Activated CD8-positive, alpha-beta T cell treated with anti-CD3 and anti-CD28 coated beads, Interleukin-2, amount 10 ng/mL, durations not matched to agents 7 days and 5 days (primary cell): Measurements from ENCODE around the gene RBKS. TPM values are rescaled to one million over a fixed set of nuclear protein-coding genes. Genes with fewer than 3 reads are reported as not detected.
"Not testable (repeated sequence)": the region's sequence is repeated elsewhere in the genome, so short reads cannot be mapped to it uniquely, and the experiment has no call there.

Experiments used
- ATAC-seq: fragments of 150-1000 bp; cut with Tn5 transposase; one replicate; pipeline ENCODE4 v1.10.0; 2021; ENCODE audit warnings: moderate library complexity
- CTCF ChIA-PET: fragments of 350-600 bp; sonication (Branson Sonifier 250); formaldehyde crosslinking; loops from one replicate; lab custom pipeline; 2021; ENCODE audit warnings: antibody characterized with exemption; lab: Charles Lee
- POLR2A ChIA-PET: fragments of 350-600 bp; sonication (Branson Sonifier 250); formaldehyde crosslinking; loops from one replicate; lab custom pipeline; 2021; ENCODE audit warnings: antibody characterized with exemption; lab: Charles Lee
- DNase-seq: peaks from one replicate; pipeline ENCODE4 v3.0.0-alpha.2; 2020
- H3K27ac Mint-ChIP-seq: one replicate; pipeline ENCODE4 v1.8.0; 2021; ENCODE audit warnings: mild to moderate bottlenecking, mixed read lengths
- H3K27me3 Mint-ChIP-seq: one replicate; pipeline ENCODE4 v1.8.0; 2021; ENCODE audit warnings: low read depth, mixed read lengths
- H3K36me3 Mint-ChIP-seq: one replicate; pipeline ENCODE4 v1.8.0; 2021; ENCODE audit warnings: low read depth, mixed read lengths
- H3K4me1 Mint-ChIP-seq: one replicate; pipeline ENCODE4 v1.8.0; 2021; ENCODE audit warnings: low read depth, mixed read lengths
- H3K4me3 Mint-ChIP-seq: one replicate; pipeline ENCODE4 v1.8.0; 2021; ENCODE audit warnings: mild to moderate bottlenecking, mixed read lengths
- H3K9me3 Mint-ChIP-seq: one replicate; pipeline ENCODE4 v1.8.0; 2022; ENCODE audit warnings: mixed read lengths; ENCODE audit not compliant: insufficient read depth
- total RNA-seq, 2 experiments: library from RNA; stranded (reverse); gene quantifications; one replicate each; pipeline ENCODE4 v1.2.3, GENCODE V29; 2021

Gene RBKS
- total RNA-seq, 2 experiments from 2014 or later = 1.5 to 1.6 TPM

DNA sequence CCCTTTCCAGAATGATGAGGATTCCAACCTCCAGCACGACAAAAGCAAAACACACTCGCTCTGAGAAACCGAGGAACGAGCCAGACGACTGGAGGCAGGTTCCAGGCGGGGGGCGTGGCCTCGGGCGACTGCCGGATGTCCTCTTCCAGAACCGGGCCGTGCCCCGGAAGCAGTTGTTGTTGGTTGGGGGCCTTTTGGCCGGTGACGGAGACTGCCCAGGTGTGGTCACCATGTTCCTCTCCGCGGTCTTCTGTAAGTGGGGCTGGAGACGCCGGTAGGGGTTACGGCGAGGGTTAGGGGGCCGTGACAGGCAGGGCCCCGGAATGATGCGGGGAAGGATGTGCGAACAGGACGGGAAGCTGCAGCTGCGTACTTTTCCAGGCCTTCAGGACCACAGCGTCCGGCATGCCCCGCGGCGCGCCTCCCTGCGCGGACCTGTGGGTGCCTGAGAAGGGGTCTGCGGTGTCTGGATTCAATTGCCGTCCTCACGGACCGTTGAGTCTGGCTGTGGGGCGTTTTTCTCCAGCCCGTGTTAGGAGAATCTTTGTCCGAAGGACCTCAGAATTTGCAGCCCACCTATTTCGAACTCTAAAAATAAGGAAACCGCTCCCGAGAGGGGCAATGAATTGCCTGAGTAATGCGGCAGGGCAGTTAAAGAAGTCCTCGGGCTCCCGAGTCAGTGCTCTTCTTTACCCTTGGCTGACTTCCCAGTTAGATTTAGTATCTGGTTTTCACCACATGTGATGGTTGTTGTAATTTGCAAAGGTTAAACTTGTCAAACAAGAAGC is 118.4 kb downstream of the RBKS start, which contains the start of gene MRPL33:
MRPL33 (plus strand) TSS at position 172 of the 788 bp plus-strand sequence; CDS start at position 231, 59 bp downstream.
- Mint-ChIP-seq H3K4me1 (peaks cover 28% of the 10 kb centered on the region), H3K27me3 (peaks cover 6% of the 10 kb centered on the region), H3K27ac (peak within 1 kb of the TSS; percentile 98), H3K9me3 (no peaks in the 10 kb centered on the region), H3K4me3 (peak within 1 kb of the TSS; percentile 99), H3K36me3 (peaks cover 31% of the 10 kb centered on the region)
- ChIA-PET CTCF (interaction anchor here (0.6 to 1.7 kb wide), 5 partner anchors 33 to 297 kb away, joined by 3 to 6 read pairs (median 3); no protein-coding TSS in a partner anchor), POLR2A (interaction anchor here (1.0 kb wide), 1 partner anchor 108 kb away, joined by 5 read pairs; the partner anchor contains the start of genes SLC4A1AP and SUPT7L)
- DNase-seq (peak; percentile 93), ATAC-seq (peak; percentile 96)

DNA sequence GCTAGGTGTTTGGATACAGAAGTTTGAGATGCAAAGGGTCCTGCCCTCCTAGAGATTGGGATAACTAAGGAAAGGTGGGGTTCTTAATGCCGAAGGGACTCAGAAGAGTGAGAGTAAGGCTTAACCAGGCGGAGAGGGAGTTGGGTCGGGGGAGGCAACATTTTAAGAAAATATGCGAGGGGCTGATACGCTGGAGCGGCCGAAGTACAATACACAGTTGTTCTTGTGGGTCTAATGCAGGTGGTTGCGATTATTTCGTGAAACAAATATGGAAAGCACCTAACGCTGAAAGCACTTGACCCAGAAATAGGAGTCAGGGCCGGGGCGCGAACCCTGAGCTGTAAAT is 119.0 kb downstream of the RBKS start:
- H3K4me1 Mint-ChIP-seq = peaks cover 29% of the 10 kb centered on the region
- no peaks in the 10 kb centered on the region for H3K9me3 Mint-ChIP-seq
- H3K27me3 Mint-ChIP-seq = peaks cover 6% of the 10 kb centered on the region
- H3K36me3 Mint-ChIP-seq = peaks cover 25% of the 10 kb centered on the region
- H3K4me3 Mint-ChIP-seq = peak overlapping the region; percentile 99
- peak overlapping the region; percentile 98 for H3K27ac Mint-ChIP-seq
- CTCF ChIA-PET = no interaction called here
- no peak for ATAC-seq
- POLR2A ChIA-PET = interaction anchor here (1.0 kb wide), 1 partner anchor 107 kb away, joined by 5 read pairs; the partner anchor contains the start of genes SLC4A1AP and SUPT7L
- no peak for DNase-seq

DNA sequence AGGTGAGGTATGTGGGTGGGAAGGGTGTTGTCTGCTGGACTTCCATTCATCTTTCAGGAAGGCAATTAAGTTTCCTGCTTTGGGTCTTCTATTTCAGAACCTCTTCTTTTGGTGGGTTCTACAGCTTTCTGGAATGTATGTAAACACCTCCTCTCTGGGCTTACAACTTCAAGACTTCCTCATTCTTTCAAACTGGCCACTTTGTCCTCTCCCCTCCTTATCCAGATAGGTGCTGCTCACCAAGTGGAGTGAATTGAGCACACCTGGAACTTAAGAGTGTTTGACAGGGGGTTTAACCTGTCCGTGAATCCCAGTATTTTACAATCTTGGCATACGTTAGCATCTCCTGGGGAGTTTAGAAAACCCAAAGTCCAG is 123.9 kb downstream of the RBKS start:
- ChIA-PET POLR2A (no interaction called here), CTCF (no interaction called here)
- peak overlapping the region; percentile 49 for H3K4me3 Mint-ChIP-seq
- H3K9me3 Mint-ChIP-seq = no peaks in the 10 kb centered on the region
- H3K36me3 Mint-ChIP-seq = no peaks in the 10 kb centered on the region
- peaks cover 9% of the 10 kb centered on the region for H3K27me3 Mint-ChIP-seq
- peaks cover 15% of the 10 kb centered on the region for H3K4me1 Mint-ChIP-seq
- peak overlapping the region; percentile 52 for H3K27ac Mint-ChIP-seq
- ATAC-seq (no peak), DNase-seq (no peak)

DNA sequence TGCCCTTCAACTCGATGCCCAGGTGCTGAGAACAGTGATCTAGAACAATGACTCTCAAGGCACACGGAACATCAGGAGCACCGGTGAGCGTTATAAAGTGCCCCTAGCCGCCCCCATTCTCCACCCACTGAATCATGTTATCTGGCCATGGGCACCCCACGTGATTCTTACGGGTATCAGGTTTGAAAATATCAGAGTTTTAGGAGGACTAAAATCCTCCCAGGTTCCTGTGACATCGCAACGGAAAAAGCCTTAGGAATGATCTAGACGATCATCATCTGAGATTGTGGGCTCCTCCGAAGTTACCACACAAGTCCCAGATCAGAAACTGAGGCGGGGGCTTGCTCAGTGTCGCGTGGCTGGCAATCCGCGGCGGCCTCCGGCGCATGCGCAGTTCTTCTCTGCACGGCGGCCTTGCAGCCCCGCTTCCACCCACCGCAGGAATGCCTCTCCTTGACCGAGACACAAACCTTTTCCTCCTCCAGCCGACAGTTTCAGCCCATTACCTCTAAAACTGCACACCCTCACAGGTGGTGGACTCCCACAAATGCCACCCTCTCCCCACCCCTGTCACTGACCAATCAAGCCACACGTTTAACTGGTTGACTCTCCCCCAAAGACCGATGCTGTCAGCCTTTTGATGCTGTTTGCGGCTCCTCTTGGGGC is 124.4 kb downstream of the RBKS start:
- DNase-seq (peak; percentile 41), ATAC-seq (peak; percentile 33)
- ChIA-PET CTCF (interaction anchor here (0.7 to 2.3 kb wide), 2 partner anchors 11 to 42 kb away, joined by 3 to 5 read pairs; no protein-coding TSS in a partner anchor), POLR2A (no interaction called here)
- H3K9me3 Mint-ChIP-seq = no peaks in the 10 kb centered on the region
- peaks cover 13% of the 10 kb centered on the region for H3K4me1 Mint-ChIP-seq
- H3K27me3 Mint-ChIP-seq = peaks cover 9% of the 10 kb centered on the region
- H3K4me3 Mint-ChIP-seq = peak overlapping the region; percentile 49
- peak overlapping the region; percentile 52 for H3K27ac Mint-ChIP-seq
- H3K36me3 Mint-ChIP-seq = no peaks in the 10 kb centered on the region

DNA sequence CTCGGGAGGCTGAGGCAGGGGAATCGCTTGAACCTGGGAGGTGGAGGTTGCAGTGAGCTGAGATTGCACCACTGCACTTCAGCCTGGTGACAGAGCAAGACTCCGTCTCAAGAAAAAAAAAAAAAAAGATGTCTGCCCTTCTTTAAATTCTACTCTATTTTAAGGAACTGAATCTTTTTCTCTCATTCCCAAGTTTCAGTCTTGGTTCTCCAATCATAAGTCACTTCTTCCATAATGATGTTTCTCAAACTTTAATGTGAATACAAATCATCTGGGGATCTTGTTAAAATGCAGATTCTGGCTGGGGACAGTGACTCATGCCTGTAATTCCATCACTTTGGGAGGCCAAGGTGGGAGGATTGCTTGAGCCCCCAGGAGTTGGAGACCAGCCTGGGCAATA is 125.7 kb downstream of the RBKS start:
- not testable (repeated sequence) for H3K36me3 Mint-ChIP-seq, H3K27me3 Mint-ChIP-seq, DNase-seq, H3K27ac Mint-ChIP-seq, H3K4me3 Mint-ChIP-seq, H3K9me3 Mint-ChIP-seq, ATAC-seq
- ChIA-PET POLR2A (interaction anchor here (0.6 kb wide), 1 partner anchor 841 kb away, joined by 4 read pairs; no protein-coding TSS in a partner anchor), CTCF (interaction anchor here (0.7 to 2.3 kb wide), 2 partner anchors 10 to 21 kb away, joined by 3 to 5 read pairs; no protein-coding TSS in a partner anchor)
- peaks cover 12% of the 10 kb centered on the region for H3K4me1 Mint-ChIP-seq

DNA sequence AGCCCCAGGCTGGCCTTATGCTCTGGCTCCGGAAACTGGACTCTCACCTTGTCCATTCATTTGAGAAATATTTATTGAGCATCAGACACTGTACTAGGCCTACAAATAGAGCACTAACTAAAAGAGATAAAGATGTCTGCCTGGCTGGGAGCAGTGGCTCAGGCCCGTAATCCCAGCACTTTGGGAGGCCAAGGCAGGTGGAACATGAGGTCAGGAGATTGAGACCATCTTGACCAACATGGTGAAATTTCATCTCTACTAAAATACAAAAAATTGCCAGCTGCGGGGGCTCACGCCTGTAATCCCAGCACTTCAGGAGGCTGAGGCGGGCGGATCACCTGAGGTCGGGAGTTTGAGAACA is 126.3 kb downstream of the RBKS start:
- CTCF ChIA-PET = interaction anchor here (2.3 kb wide), 1 partner anchor 9 kb away, joined by 5 read pairs; no protein-coding TSS in a partner anchor
- H3K4me1 Mint-ChIP-seq = peaks cover 12% of the 10 kb centered on the region

DNA sequence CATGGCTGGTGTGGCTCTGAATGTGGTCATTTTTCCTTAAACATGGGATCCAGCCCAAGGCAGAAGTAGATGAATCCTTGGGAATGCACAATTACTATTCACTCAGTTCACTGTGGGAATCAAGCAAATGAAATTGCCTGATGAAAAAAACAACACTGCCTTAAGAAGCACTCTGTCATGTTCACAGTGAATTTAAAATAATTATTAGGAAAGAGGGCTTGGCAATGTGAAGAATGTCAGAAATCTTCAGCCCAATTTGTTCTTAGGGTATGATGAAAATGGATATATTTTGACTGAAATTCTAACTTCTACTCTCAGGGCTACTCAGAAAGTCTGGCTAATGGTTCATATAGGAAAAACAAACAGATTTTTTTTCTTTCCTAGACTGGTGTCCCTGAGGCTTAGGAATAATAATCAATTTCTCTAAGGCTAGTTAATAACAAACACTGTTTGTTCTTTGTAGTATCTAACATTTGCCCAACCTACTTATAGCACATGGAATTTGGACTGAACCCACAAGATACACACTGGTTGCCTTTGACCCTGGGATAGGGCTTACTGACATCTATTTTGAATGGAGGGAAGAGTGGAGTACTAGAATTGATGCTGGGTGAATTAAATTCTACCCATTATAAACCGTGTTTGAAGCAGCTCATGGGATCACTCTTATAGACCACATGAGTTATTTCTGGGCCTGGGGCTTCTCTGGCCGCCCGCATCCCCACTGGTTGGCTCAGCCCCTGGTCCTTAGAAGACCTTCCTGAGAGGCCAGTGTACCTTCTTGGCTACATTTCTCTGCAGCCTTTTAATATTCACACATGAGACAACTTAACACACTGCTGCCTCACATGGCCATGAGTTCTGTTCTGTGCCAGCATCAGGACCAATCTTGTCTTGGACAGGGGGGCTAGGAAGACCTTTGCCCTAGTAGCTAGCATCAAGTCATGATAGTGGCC is 127.0 kb downstream of the RBKS start:
- CTCF ChIA-PET = interaction anchor here (2.3 kb wide), 1 partner anchor 9 kb away, joined by 5 read pairs; no protein-coding TSS in a partner anchor
- DNase-seq = no peak
- Mint-ChIP-seq H3K36me3 (no peaks in the 10 kb centered on the region), H3K9me3 (no peaks in the 10 kb centered on the region), H3K4me1 (peaks cover 12% of the 10 kb centered on the region), H3K27me3 (peaks cover 9% of the 10 kb centered on the region), H3K4me3 (no peak overlapping the region), H3K27ac (no peak overlapping the region)
- POLR2A ChIA-PET = interaction anchor here (0.6 kb wide), 1 partner anchor 348 kb away, joined by 3 read pairs; no protein-coding TSS in a partner anchor
- ATAC-seq = no peak

More for the DNA sequence above, 126.3 kb downstream of the RBKS start:
- no peaks in the 10 kb centered on the region for H3K9me3 Mint-ChIP-seq
- peaks cover 9% of the 10 kb centered on the region for H3K27me3 Mint-ChIP-seq
- ATAC-seq = no peak
- DNase-seq = no peak
- no peaks in the 10 kb centered on the region for H3K36me3 Mint-ChIP-seq
- no peak overlapping the region for H3K27ac Mint-ChIP-seq
- H3K4me3 Mint-ChIP-seq = no peak overlapping the region
- POLR2A ChIA-PET = interaction anchor here (0.6 kb wide), 2 partner anchors 348 to 840 kb away, joined by 3 to 4 read pairs; no protein-coding TSS in a partner anchor

DNA sequence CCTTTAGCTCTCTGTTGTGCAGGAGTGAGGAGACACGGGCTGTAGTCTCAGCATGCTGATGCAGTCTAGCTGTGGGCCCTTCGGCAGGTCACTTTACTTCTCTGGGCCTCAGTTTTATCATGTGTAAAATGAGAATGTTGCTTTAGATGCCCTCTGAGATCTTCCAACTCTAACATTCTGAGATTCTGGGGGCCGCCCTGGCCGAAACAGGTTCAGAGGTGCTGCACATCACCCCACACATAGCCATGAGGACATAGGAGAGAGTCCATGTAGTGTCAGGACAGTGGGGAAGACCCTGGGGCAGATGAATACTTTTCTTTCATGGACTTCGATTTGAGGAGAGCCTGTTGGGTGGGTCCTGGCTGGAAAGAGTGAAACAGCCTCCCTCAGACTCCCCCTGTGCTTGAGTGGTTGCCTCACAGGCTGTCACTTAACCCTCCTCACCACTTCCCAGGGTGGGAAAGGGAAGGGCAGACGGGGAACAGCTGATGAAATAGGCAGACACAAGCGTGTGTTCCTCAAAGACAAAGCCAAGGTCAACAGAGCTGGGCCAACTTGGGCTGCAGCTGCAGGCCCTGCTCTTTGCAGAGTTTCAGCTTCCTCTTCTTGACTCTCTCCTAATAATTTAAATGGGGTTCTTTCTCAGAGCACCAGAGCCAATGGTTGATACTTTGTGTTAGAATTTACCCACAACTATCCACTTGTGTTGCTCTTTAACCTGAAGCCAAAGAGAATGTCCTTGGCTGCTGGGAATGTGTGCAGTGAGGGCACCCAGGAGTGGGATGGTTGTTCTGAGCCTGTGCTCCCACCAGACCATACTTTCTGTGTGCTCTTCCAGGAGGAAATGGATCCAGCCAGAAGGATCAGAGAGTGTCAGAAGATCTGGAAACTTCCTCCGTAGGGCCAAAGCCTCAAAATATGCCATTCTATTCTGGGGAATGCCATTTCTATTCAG is 133.4 kb downstream of the RBKS start:
- H3K36me3 Mint-ChIP-seq = no peaks in the 10 kb centered on the region
- H3K4me1 Mint-ChIP-seq = peaks cover 3% of the 10 kb centered on the region
- H3K4me3 Mint-ChIP-seq = no peak overlapping the region
- DNase-seq (no peak), ATAC-seq (no peak)
- ChIA-PET POLR2A (no interaction called here), CTCF (interaction anchor here (1.5 kb wide), 1 partner anchor 663 kb away, joined by 5 read pairs; no protein-coding TSS in a partner anchor)
- H3K9me3 Mint-ChIP-seq = no peaks in the 10 kb centered on the region
- no peak overlapping the region for H3K27ac Mint-ChIP-seq
- peaks cover 2% of the 10 kb centered on the region for H3K27me3 Mint-ChIP-seq

DNA sequence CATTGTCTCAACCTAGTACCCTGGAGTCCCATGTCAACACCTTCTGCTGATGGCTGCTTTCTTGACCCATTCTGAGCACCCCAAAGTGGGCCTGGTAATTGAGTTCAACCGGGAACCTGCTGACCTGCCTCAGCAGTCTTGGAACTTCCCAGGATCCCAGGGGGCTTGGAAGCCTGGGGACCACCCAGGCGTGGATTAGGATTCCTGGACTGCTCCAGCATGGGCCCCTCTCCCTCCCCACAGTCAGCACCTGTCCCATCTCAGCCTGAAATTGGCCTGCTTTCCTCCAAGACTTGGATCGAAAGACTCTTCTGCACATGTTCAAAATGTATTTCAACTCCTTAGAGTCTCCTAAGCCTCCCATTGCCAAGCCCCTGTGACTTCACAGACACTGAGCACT is 134.1 kb downstream of the RBKS start:
- ATAC-seq = no peak
- CTCF ChIA-PET = interaction anchor here (1.3 to 1.5 kb wide), 2 partner anchors 52 to 663 kb away, joined by 3 to 5 read pairs; no protein-coding TSS in a partner anchor
- peaks cover 2% of the 10 kb centered on the region for H3K27me3 Mint-ChIP-seq
- no peak for DNase-seq
- H3K4me3 Mint-ChIP-seq = no peak overlapping the region
- no peaks in the 10 kb centered on the region for H3K36me3 Mint-ChIP-seq
- H3K9me3 Mint-ChIP-seq = no peaks in the 10 kb centered on the region
- H3K4me1 Mint-ChIP-seq = peaks cover 3% of the 10 kb centered on the region
- no peak overlapping the region for H3K27ac Mint-ChIP-seq
- POLR2A ChIA-PET = no interaction called here

DNA sequence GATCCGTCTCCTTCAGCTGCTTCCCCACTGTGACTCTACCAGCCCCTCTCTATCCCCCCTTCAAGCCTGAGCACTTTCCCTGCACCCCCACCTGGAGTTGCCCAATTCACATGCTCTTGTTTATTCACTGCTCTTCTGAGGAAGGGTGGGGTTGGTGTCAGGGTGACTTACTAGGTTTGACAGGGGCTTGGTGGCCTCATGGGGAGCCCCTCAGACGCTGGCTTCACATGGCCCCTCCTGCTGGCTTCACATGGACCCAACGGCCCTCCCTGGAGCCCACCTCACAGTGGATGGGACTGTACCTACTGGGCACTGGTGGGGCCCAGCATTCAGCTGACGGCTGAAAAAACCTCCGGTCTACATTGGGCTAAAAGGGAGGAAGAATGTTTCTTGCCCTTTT is 135.4 kb downstream of the RBKS start:
- no peak for ATAC-seq

More for the DNA sequence above, 135.4 kb downstream of the RBKS start:
- DNase-seq = no peak
- peaks cover 2% of the 10 kb centered on the region for H3K27me3 Mint-ChIP-seq
- no peaks in the 10 kb centered on the region for H3K4me1 Mint-ChIP-seq
- POLR2A ChIA-PET = interaction anchor here (1.0 kb wide), 1 partner anchor 669 kb away, joined by 3 read pairs; no protein-coding TSS in a partner anchor
- H3K4me3 Mint-ChIP-seq = no peak overlapping the region
- H3K9me3 Mint-ChIP-seq = no peaks in the 10 kb centered on the region
- no peaks in the 10 kb centered on the region for H3K36me3 Mint-ChIP-seq
- CTCF ChIA-PET = interaction anchor here (0.7 to 2.0 kb wide), 21 partner anchors 10 to 739 kb away, joined by 3 to 7 read pairs (median 3); no protein-coding TSS in a partner anchor
- no peak overlapping the region for H3K27ac Mint-ChIP-seq
